Measurements from ENCODE around the gene TENT5A. TPM values are rescaled to one million over a fixed set of nuclear protein-coding genes. Genes with fewer than 3 reads are reported as not detected.
"Not testable (repeated sequence)": the region's sequence is repeated elsewhere in the genome, so short reads cannot be mapped to it uniquely, and the experiment has no call there.

The TENT5A gene
- total and polyA plus RNA-seq, 7 experiments from 2014 or later, result 0.80 to 12.5 (median 6.9) TPM

- H3K27me3 Mint-ChIP-seq; H3K27ac Mint-ChIP-seq; H3K36me3 ChIP-seq (ENCODE audit: control insufficient read depth in 2 of 3, insufficient read depth in 3 of 3, low read length in 3 of 3); DNase-seq; H3K4me1 Mint-ChIP-seq; H3K36me3 Mint-ChIP-seq; H3K27me3 ChIP-seq (ENCODE audit: control insufficient read depth in 2 of 2, insufficient read depth in 2 of 2, low read length in 2 of 2); H3K4me3 Mint-ChIP-seq; H3K9me3 Mint-ChIP-seq; ATAC-seq; H3K27ac ChIP-seq (ENCODE audit: low read depth, low read length); CTCF ChIA-PET; H3K4me3 ChIP-seq (ENCODE audit: low read length); intact Hi-C loops (cut with micrococcal nuclease); H3K9me3 ChIP-seq (ENCODE audit: control insufficient read depth in 2 of 3, low read length in 3 of 3); H3K4me1 ChIP-seq (ENCODE audit: control insufficient read depth in 2 of 2, insufficient read depth in 2 of 2, low read length in 2 of 2): not testable (repeated sequence)
- POLR2A ChIA-PET, result interaction anchor here (0.6 to 1.2 kb wide), 2 partner anchors 12 to 35 kb away, joined by 4 to 10 read pairs; partner anchors contain the start of gene TENT5A
Measured at GRCh38 chr6:81740591-81740990, 11.9 kb downstream of the TENT5A start.

DNA sequence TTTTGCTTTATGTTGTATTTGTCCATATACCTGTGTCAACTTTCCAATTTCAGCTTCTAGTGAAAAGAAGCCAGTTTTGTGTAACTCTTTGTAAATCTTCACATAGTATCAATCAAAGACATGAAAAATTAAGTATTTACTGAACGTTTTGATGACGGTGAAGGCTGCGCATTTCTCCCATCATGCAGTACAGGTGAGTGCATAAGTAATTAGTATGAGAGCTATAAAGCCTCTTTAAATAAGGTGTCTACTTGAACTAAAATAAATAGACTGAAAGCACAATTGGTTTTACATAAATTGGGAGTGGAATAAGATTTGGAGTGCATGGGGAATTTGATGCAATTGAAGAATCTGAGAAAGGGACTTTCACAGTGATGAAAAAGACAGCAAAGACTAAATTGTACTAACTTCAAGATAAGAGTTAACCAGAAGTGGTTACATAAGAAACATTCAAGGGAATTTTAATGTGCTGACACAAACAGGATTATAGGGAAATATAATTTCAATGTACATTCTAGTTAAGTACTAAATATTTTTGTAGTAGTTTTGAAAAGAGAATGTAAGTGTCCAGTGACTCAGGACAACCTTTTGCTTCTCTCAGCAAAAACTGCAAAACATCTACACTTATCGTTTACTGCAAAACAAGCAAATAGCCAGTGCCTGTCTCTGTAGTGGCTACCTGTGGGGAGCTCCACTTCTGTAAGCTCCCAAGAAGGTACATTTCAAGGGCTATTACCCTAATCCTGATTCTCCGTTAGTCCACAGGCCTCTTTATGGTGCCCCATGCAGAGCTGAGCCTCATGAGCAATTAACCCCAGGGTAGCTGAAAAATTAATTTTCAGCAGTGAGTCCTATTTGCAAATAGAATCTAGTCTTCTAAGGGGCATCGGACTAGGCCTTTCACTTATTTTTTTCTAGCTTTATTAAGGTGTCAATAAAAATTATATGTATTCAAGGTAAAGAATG, 13.0 kb downstream of the TENT5A start:
- H3K9me3 Mint-ChIP-seq, result peaks cover 0 to 5% (median 0%) of the 10 kb centered on the region in 11 donors
- no peak for ATAC-seq
- H3K36me3 Mint-ChIP-seq, result no peaks in the 10 kb centered on the region
- no peaks in the 10 kb centered on the region for H3K27me3 ChIP-seq (ENCODE audit: control insufficient read depth in 2 of 2, insufficient read depth in 2 of 2, low read length in 2 of 2)
- H3K27ac Mint-ChIP-seq, result no peak overlapping the region
- no peaks in the 10 kb centered on the region for H3K4me1 ChIP-seq (ENCODE audit: control insufficient read depth in 2 of 2, insufficient read depth in 2 of 2, low read length in 2 of 2)
- H3K4me3 Mint-ChIP-seq, result no peak overlapping the region
- peaks cover 0 to 7% (median 0%) of the 10 kb centered on the region in 7 donors for H3K4me1 Mint-ChIP-seq
- no peak overlapping the region for H3K27ac ChIP-seq (ENCODE audit: low read depth, low read length)
- no peaks in the 10 kb centered on the region for H3K36me3 ChIP-seq (ENCODE audit: control insufficient read depth in 2 of 3, insufficient read depth in 3 of 3, low read length in 3 of 3)
- intact Hi-C loops (cut with micrococcal nuclease), result no loop called here
- peaks cover 0 to 2% (median 0%) of the 10 kb centered on the region in 5 donors for H3K27me3 Mint-ChIP-seq
- ChIA-PET CTCF (no interaction called here), POLR2A (interaction anchor here (0.6 to 1.2 kb wide), 2 partner anchors 14 to 36 kb away, joined by 4 to 10 read pairs; partner anchors contain the start of gene TENT5A)
- no peak for DNase-seq
- no peaks in the 10 kb centered on the region for H3K9me3 ChIP-seq (ENCODE audit: control insufficient read depth in 2 of 3, low read length in 3 of 3)
- H3K4me3 ChIP-seq (ENCODE audit: low read length), result no peak overlapping the region

DNA sequence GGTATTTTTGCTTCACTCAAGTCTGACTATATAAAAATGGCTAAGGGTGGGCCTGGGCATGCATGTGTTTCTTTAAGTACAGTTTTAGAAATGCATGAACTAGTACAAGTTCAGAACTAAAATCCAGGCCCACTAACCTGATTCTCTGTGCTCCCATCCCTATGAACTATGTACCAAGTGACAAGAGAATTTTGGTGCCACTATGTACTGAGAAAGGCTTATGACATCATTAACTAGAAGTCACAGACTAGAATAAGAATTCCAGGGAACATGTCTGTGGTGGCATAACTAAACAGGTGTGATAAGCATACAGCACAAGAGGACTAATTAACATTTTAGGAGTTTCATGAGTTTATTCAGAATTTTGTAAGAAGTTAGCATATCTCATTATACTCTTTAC, 16.1 kb downstream of the TENT5A start:
- H3K27ac Mint-ChIP-seq, result no peak overlapping the region
- Histone ChIP-seq H3K9me3 (ENCODE audit: control insufficient read depth in 2 of 3, low read length in 3 of 3) (no peaks in the 10 kb centered on the region), H3K36me3 (ENCODE audit: control insufficient read depth in 2 of 3, insufficient read depth in 3 of 3, low read length in 3 of 3) (no peaks in the 10 kb centered on the region), H3K27ac (ENCODE audit: low read depth, low read length) (no peak overlapping the region), H3K27me3 (ENCODE audit: control insufficient read depth in 2 of 2, insufficient read depth in 2 of 2, low read length in 2 of 2) (no peaks in the 10 kb centered on the region), H3K4me3 (ENCODE audit: low read length) (no peak overlapping the region), H3K4me1 (ENCODE audit: control insufficient read depth in 2 of 2, insufficient read depth in 2 of 2, low read length in 2 of 2) (no peaks in the 10 kb centered on the region)
- peaks cover 0 to 5% (median 0%) of the 10 kb centered on the region in 7 donors for H3K4me1 Mint-ChIP-seq
- peaks cover 0 to 5% (median 0%) of the 10 kb centered on the region in 11 donors for H3K9me3 Mint-ChIP-seq
- DNase-seq, result no peak
- ATAC-seq, result no peak
- POLR2A ChIA-PET, result interaction anchor here (1.0 kb wide), 1 partner anchor 14 kb away, joined by 3 read pairs; no protein-coding TSS in a partner anchor
- H3K27me3 Mint-ChIP-seq, result no peaks in the 10 kb centered on the region
- intact Hi-C loops (cut with micrococcal nuclease), result no loop called here
- no peaks in the 10 kb centered on the region for H3K36me3 Mint-ChIP-seq
- H3K4me3 Mint-ChIP-seq, result no peak overlapping the region
- CTCF ChIA-PET, result no interaction called here

GRCh38 chr6:81735756-81736380, 16.6 kb downstream of the TENT5A start:
- H3K4me1 ChIP-seq (ENCODE audit: control insufficient read depth in 2 of 2, insufficient read depth in 2 of 2, low read length in 2 of 2), result no peaks in the 10 kb centered on the region
- H3K36me3 ChIP-seq (ENCODE audit: control insufficient read depth in 2 of 3, insufficient read depth in 3 of 3, low read length in 3 of 3), result no peaks in the 10 kb centered on the region
- Mint-ChIP-seq H3K27ac (no peak overlapping the region), H3K4me3 (no peak overlapping the region), H3K4me1 (peaks cover 0 to 5% (median 0%) of the 10 kb centered on the region in 7 donors), H3K9me3 (peaks cover 0 to 5% (median 0%) of the 10 kb centered on the region in 11 donors), H3K36me3 (no peaks in the 10 kb centered on the region), H3K27me3 (no peaks in the 10 kb centered on the region)
- H3K9me3 ChIP-seq (ENCODE audit: control insufficient read depth in 2 of 3, low read length in 3 of 3), result no peaks in the 10 kb centered on the region
- no peaks in the 10 kb centered on the region for H3K27me3 ChIP-seq (ENCODE audit: control insufficient read depth in 2 of 2, insufficient read depth in 2 of 2, low read length in 2 of 2)
- intact Hi-C loops (cut with micrococcal nuclease), result no loop called here
- H3K4me3 ChIP-seq (ENCODE audit: low read length), result no peak overlapping the region
- no peak overlapping the region for H3K27ac ChIP-seq (ENCODE audit: low read depth, low read length)
- no peak for ATAC-seq
- DNase-seq, result no peak
- POLR2A ChIA-PET, result no interaction called here
- CTCF ChIA-PET, result no interaction called here

GRCh38 chr6:81734500-81735150, 17.9 kb downstream of the TENT5A start:
- ChIA-PET CTCF (interaction anchor here (1.3 kb wide), 1 partner anchor 19 kb away, joined by 3 read pairs; no protein-coding TSS in a partner anchor), POLR2A (no interaction called here)
- Histone ChIP-seq H3K9me3 (ENCODE audit: control insufficient read depth in 2 of 3, low read length in 3 of 3) (no peaks in the 10 kb centered on the region), H3K4me3 (ENCODE audit: low read length) (no peak overlapping the region), H3K27ac (ENCODE audit: low read depth, low read length) (no peak overlapping the region), H3K4me1 (ENCODE audit: control insufficient read depth in 2 of 2, insufficient read depth in 2 of 2, low read length in 2 of 2) (no peaks in the 10 kb centered on the region), H3K36me3 (ENCODE audit: control insufficient read depth in 2 of 3, insufficient read depth in 3 of 3, low read length in 3 of 3) (no peaks in the 10 kb centered on the region), H3K27me3 (ENCODE audit: control insufficient read depth in 2 of 2, insufficient read depth in 2 of 2, low read length in 2 of 2) (no peaks in the 10 kb centered on the region)
- H3K4me1 Mint-ChIP-seq, result peaks cover 0 to 5% (median 0%) of the 10 kb centered on the region in 7 donors
- no peaks in the 10 kb centered on the region for H3K36me3 Mint-ChIP-seq
- intact Hi-C loops (cut with micrococcal nuclease), result no loop called here
- DNase-seq, result no peak
- H3K4me3 Mint-ChIP-seq, result no peak overlapping the region
- no peaks in the 10 kb centered on the region for H3K27me3 Mint-ChIP-seq
- H3K27ac Mint-ChIP-seq, result no peak overlapping the region
- peaks cover 0 to 5% (median 0%) of the 10 kb centered on the region in 11 donors for H3K9me3 Mint-ChIP-seq
- no peak for ATAC-seq

DNA sequence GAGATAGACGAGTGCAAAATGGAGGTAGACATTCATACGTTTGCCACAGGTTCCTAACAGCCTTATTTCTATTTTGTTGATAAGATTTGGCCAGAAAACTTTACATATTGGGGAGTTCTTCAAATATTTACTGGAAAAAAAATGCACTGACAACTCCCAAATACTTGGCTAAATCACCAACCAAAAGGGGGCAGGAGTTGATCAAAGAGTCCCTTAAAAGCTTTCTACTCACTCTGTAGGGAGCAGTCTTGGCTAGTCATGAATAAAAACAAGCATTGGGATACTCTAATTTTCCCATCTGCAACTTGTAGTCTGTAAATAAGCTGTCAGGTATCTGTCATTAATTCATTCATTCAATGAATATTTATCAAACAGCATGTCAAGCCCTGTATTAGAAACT, 18.4 kb downstream of the TENT5A start:
- H3K4me3 ChIP-seq (ENCODE audit: low read length), result no peak overlapping the region
- H3K4me3 Mint-ChIP-seq, result no peak overlapping the region
- intact Hi-C loops (cut with micrococcal nuclease), result no loop called here
- ChIA-PET CTCF (interaction anchor here (1.3 kb wide), 1 partner anchor 19 kb away, joined by 3 read pairs; no protein-coding TSS in a partner anchor), POLR2A (no interaction called here)
- H3K9me3 ChIP-seq (ENCODE audit: control insufficient read depth in 2 of 3, low read length in 3 of 3), result no peaks in the 10 kb centered on the region
- no peaks in the 10 kb centered on the region for H3K36me3 Mint-ChIP-seq
- no peak for ATAC-seq
- no peaks in the 10 kb centered on the region for H3K27me3 ChIP-seq (ENCODE audit: control insufficient read depth in 2 of 2, insufficient read depth in 2 of 2, low read length in 2 of 2)
- no peak overlapping the region for H3K27ac ChIP-seq (ENCODE audit: low read depth, low read length)
- H3K4me1 Mint-ChIP-seq, result peaks cover 0 to 5% (median 0%) of the 10 kb centered on the region in 7 donors
- H3K27ac Mint-ChIP-seq, result no peak overlapping the region
- DNase-seq, result no peak
- no peaks in the 10 kb centered on the region for H3K27me3 Mint-ChIP-seq
- H3K36me3 ChIP-seq (ENCODE audit: control insufficient read depth in 2 of 3, insufficient read depth in 3 of 3, low read length in 3 of 3), result no peaks in the 10 kb centered on the region
- no peaks in the 10 kb centered on the region for H3K4me1 ChIP-seq (ENCODE audit: control insufficient read depth in 2 of 2, insufficient read depth in 2 of 2, low read length in 2 of 2)
- peaks cover 0 to 5% (median 0%) of the 10 kb centered on the region in 11 donors for H3K9me3 Mint-ChIP-seq

All from naive thymus-derived CD4-positive, alpha-beta T cell (primary cell).